Transverse colon (tissue), 4 donors: ENCODE data around the gene GRIN2A.

Experiments used
- EP300 ChIP-seq: sonication (generic); formaldehyde crosslinking; IDR thresholded peaks from one replicate; pipeline ENCODE4 v1.6.1; 2017; ENCODE audit warnings: antibody characterized with exemption, low read depth
- POLR2A ChIP-seq: fragments of 450-650 bp; IDR thresholded peaks from one replicate; pipeline ENCODE4 v1.6.1; 2016; ENCODE audit warnings: antibody characterized with exemption, mild to moderate bottlenecking, moderate library complexity
- POLR2AphosphoS5 ChIP-seq, 3 donors: sonication (generic); formaldehyde crosslinking; IDR thresholded peaks; one replicate each; pipeline ENCODE4 v1.6.1; 2016; ENCODE audit warnings: antibody characterized with exemption in 3 of 3
- TF ChIP-seq, protein P1 (sequence below), 5 experiments: fragments of 200-600 bp in 3 of 5; fragments of 450-650 bp in 2 of 5; sonication (generic) in 3 of 5; IDR thresholded peaks; 1 replicate in 2 of 5; 2 replicates in 3 of 5; pipeline ENCODE4 v1.5.1; 2016 to 2017; ENCODE audit warnings: antibody characterized with exemption in 5 of 5, inconsistent platforms in 3 of 5, mild to moderate bottlenecking in 2 of 5, moderate library complexity in 1 of 5

DNA sequence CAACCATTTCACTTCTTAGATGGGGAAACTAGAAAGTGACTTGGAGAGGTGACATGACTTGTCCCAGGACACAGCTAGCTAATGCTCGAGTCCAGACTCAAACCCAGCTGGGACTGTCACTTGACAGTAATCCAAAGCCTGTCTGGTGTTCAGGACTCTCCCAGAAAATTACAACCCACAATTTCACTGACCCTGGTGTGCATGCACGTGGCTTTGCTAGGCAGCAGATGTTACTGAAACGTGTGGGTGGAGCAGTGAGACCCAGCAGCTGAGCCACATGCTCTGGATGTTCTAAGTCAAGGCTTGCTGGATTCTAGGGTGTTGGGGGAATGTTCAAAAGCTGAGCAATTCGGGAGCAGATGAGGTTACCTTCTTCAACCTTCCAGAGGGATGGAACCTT, 364.6 kb downstream of the GRIN2A start:
- TF ChIP-seq, protein P1, sequence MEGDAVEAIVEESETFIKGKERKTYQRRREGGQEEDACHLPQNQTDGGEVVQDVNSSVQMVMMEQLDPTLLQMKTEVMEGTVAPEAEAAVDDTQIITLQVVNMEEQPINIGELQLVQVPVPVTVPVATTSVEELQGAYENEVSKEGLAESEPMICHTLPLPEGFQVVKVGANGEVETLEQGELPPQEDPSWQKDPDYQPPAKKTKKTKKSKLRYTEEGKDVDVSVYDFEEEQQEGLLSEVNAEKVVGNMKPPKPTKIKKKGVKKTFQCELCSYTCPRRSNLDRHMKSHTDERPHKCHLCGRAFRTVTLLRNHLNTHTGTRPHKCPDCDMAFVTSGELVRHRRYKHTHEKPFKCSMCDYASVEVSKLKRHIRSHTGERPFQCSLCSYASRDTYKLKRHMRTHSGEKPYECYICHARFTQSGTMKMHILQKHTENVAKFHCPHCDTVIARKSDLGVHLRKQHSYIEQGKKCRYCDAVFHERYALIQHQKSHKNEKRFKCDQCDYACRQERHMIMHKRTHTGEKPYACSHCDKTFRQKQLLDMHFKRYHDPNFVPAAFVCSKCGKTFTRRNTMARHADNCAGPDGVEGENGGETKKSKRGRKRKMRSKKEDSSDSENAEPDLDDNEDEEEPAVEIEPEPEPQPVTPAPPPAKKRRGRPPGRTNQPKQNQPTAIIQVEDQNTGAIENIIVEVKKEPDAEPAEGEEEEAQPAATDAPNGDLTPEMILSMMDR (IDR thresholded peaks at IDR 0.05): no peak
- TF ChIP-seq POLR2A (no peak), EP300 (no peak), POLR2AphosphoS5 (IDR thresholded peaks at IDR 0.05) (no peak)
